ENCODE measurements around the gene ABLIM1.

DNA sequence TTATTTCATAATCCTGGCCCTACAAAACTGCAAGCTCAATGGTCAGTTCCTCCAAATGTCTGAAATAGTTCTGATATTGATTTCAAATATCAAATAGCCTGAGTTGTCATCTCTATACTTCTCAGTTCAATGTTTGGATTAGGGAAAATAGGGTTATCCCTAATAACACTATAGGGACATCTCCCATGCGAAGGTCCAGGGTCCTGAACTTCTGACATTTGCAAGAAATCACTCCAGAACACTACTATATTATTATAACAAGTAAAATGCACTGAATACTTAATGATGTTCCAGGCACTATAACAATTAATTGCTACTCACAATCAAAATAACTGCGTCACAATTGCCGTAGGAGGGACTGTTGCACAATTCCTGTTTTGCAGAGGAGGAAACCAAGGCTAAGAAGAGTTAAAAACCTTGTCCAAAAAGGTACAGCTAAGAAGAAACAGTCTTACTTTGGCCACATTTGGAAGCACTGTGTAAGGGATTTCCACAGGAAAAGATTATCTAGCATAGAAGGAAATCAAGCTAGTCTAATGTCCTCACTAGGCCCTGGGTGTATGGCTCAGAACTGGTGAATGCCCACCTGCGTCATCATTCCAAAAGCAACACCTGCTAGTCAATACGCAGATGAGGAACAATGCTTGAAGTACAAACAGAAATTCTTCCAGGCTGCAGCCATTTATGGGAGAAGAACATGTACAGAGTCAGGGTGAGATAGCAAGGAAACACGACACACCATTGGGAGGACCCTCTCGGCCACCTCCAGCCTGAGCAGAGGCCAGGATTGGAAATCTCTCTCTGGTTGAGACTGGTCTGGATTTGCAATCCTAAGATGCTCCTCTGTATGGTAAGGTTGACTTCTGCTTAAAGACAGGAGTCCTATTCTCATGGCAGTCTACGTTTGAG lies 48.3 kb downstream of the ABLIM1 start:
- no peak for TF ChIP-seq POLR2A (IDR thresholded peaks at IDR 0.05)
- TF ChIP-seq, protein P1, sequence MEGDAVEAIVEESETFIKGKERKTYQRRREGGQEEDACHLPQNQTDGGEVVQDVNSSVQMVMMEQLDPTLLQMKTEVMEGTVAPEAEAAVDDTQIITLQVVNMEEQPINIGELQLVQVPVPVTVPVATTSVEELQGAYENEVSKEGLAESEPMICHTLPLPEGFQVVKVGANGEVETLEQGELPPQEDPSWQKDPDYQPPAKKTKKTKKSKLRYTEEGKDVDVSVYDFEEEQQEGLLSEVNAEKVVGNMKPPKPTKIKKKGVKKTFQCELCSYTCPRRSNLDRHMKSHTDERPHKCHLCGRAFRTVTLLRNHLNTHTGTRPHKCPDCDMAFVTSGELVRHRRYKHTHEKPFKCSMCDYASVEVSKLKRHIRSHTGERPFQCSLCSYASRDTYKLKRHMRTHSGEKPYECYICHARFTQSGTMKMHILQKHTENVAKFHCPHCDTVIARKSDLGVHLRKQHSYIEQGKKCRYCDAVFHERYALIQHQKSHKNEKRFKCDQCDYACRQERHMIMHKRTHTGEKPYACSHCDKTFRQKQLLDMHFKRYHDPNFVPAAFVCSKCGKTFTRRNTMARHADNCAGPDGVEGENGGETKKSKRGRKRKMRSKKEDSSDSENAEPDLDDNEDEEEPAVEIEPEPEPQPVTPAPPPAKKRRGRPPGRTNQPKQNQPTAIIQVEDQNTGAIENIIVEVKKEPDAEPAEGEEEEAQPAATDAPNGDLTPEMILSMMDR (IDR thresholded peaks at IDR 0.05) = no peak

Data from testis (tissue), 2 donors.